Stimulated activated CD8-positive, alpha-beta memory T cell treated with anti-CD3 and anti-CD28 coated beads, Interleukin-4, amount 100 ng/mL, for 24 hours (primary cell): Measurements from ENCODE around the gene PXDN.

ENCODE experiments used
- DNase-seq: peaks from one replicate; pipeline ENCODE4 v3.0.0-alpha.2; 2020; ENCODE audit warnings: low read depth

PXDN gene

GRCh38 chr2:1594373-1595171 is 149.7 kb downstream of the PXDN start:
- DNase-seq = no peak

DNA sequence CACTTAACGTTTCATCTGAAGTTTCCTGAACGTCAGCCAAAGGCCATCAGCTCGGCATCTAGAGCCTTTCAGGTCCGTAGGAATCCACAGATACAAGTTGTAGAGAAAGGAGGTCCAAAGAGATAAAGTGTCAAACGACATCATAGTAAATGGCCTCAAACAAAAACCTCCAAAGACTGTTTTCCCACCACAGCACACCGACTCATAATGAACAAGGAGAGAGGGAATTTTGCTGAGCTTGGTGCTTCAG is 150.3 kb downstream of the PXDN start:
- no peak for DNase-seq

DNA sequence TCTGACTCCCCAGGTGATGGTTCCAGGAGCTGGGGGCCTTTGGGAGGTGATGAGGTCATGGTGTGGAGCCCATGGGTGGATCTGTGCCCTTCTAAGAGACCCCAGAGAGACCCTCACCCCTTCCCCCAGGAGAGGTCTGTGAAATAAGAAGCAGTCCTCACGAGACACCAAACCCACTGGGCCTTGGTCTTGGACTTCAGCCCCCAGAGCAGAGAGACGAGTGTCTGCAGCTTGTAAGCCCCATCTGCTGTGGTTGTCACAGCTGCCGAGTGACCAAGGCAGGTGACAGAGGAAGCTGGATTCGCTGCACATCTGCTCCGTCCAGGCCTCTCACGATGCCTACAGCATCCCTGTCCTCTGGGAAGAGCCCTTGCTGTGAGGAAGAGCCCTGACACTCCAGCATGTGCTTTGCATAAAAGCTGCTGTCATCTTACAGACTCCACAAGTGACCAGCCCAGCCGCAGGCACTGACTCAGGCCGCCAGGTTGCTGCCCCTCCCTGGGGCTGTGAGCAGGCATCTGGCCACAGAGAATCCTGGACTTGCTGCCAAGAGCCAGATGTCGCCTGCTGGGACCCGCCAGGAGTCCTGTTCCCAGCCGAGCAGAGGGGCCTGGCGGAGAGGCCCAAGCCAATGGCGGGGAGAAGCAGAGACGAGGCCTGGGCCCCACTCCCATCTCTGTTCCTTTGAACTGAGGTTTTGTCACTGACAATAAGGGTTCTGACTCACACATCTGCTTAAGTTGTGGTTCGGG is 150.8 kb downstream of the PXDN start:
- no peak for DNase-seq

- no peak for DNase-seq
These were observed 152.1 kb downstream of the PXDN start for GRCh38 chr2:1591978-1592907.

GRCh38 chr2:1591461-1591770 is 152.9 kb downstream of the PXDN start:
- no peak for DNase-seq

- DNase-seq = no peak
These were observed 153.5 kb downstream of the PXDN start for GRCh38 chr2:1590596-1591460.

- no peak for DNase-seq
These were observed 155.2 kb downstream of the PXDN start for GRCh38 chr2:1588978-1589621.

DNA sequence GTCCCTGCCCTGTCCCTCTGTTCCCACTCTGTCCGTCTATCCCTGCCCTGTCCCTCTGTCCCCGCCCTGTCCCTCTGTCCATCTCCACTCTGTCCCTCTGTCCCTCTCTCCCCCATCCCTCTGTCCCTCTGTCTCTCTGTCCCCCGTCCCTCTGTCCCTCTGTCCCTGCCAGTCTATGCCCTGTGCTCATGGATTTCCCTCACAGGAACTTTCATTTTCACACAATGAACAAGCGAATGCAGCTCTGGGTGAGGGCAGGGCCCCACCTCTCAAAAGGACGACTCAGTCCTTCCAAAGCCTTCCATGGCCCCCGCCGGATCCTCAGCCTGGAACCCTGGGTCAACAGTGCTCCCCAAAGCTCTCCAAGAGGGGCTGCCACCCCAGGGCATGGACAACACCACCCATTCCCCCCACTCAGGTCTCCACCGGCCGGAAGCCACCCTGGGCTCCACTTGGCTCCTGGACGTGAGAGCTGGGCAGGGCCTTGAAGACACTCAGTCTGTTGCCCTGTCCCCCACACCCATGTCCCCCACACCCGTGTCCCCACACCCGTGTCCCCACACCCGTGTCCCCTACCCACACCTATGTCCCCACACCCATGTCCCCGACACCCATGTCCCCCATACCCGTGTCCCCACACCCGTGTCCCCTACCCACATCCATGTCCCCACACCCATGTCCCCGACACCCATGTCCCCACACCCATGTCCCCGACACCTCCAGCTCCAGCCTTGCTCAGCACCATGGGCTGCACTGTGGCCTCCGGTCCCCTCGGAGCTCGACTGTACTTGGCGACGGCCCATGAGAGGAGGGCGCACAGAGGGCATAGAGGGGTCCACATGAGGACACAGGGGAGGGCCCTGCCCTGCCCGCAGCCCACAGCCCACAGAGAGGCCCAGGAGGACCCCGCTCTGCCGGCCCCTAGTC is 156.0 kb downstream of the PXDN start:
- no peak for DNase-seq

DNA sequence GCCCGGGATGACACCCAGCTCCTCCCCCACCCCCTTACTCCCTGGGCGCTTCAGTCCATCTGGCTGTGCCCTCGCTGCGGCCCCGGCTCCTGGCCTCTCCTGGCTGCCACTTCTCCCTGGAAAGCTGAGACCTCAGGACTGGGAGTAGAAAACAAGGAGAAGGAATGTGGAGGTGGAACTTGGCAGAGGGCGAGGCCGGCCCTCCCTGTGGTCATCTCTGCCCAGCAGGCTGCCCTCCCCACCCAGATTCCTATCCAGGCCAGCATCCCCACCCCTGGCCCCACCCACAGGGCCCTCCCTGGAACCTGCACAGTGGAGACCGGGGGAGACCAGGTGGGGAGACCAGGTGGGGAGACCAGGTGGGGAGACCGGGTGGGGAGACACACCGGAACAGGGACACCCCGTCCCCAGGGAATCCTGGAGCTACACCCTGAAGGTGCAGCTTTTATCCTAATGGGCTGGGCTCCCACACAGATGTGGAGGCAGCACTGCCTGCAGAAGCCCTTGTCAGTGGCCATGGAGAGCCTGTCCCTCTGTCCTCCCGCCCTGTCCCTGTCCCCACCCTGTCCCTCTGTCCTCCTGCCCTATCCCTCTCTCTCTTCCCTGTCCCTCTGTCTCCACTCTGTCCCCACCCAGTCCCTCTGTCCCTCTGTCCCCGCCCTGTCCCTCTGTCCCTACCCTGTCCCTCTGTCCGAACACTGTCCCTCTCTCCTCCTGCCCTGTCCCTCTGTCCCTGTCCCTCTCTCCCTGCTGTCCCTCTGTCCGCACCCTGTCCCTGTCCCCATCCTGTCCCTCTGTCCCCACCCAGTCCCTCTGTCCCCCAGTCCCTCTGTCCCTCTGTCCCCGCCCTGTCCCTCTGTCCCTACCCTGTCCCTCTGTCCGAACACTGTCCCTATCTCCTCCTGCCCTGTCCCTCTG is 157.1 kb downstream of the PXDN start:
- no peak for DNase-seq

GRCh38 chr2:1586251-1586922 is 157.9 kb downstream of the PXDN start:
- DNase-seq = no peak

DNA sequence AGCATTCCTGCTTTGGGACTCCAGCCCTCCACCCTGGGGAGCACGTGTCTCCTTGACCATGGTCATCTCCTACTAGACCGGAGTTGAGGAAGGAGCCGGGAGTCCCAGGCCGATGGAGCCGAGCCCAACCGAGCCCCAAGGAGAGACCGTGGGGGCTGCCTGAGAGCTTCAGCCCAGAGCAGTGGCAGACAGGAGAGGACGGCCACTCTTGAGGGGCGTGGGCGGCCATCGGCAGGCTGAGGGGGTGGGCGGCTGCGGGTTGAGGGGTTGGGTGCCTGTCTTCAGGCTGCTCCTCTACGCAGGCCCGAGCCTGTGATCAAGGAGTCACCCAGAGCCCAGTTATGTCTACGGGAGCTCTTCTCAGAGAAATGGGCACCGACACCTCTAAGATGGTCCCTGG is 158.7 kb downstream of the PXDN start:
- no peak for DNase-seq

DNA sequence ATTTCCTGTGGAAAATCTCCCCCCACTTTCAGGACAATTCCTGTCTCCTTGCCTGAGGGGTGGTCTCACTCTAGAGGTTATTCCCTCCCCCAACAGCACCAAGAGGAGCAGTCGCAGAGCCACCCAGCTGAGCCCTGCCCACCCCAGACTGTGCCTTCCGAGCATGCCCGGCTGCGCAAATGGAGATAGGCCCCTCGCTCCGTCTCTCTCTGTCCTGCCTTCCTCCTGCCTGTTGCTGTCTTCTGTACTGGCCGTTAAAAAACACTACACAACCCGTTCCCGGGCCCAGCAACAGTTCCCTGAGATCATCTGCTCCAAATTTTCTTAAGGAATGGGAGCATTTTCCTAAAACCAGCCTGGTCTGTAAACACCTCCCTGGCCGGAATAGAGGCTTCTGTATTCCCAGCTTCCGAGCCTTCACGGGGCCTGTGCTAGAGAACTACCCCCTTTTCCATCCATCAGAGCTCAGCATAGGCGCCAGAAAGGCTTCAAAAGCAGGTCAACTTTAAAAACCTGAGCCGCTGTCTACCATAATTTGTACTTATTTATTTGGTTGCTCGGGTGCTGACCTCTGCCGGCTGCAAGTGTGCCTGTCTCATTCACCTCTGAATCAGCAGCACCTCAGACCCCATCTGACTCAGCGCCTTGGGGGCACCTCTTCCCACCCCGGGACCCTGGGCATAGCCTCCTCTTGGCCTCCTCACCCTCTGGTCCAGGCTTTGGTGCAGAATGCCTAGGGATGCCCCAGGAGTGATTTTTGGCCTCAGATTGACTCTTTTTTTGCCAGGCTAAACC is 159.4 kb downstream of the PXDN start:
- no peak for DNase-seq

- no peak for DNase-seq
These were observed 160.2 kb downstream of the PXDN start for GRCh38 chr2:1584051-1584531.

DNA sequence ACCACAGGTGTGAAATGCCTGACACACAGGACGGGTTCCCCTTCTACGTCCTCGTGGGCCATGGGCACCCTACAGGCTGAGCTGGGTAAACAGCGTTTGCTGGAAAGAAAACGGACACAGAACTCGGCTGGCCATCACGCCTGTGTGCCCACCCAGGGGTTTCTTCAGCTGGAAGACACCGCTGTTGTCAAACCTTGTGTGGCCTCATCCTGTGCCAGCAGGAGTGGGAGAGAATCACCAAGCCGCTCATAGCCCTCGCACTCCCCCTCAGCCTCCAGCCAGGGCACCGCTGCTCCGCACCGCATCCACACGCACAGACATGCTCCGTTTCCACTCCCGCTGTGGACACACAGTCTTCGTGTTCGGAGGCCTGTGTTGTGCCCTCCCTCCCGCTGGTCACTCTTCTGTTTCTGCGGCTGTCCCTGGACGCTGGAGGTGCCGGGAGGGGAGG is 161.4 kb downstream of the PXDN start:
- no peak for DNase-seq

DNA sequence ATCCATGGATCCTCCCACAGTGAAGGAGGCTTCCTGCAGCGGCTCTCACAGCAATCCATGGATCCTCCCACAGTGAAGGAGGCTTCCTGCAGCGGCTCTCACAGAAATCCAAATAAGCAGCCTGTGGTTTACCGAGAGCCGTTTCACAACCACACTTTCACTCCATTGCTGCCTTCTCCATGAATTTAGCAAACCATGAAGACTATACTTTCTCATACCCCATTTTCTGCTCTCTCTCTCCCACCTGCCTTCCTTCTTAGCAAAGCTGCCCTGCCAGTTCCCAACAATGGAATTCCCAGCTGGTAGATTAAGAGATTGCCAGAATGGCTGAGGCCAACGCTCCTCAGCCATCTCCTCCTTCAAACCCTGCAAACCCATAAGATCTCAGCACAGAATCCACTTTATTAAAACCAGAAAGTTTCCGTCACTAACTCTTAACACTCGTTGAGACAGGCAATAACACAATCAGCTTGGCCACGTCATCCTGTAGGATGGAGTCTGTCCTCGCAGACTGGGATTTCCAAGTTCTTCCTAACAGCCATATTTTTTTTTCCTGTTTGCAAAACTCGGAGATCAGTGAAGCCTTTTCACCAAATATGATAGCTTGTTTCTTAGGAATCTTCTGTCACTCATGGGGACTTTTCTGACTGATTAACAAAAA is 162.2 kb downstream of the PXDN start:
- no peak for DNase-seq
